IMR-90 (cell line): Measurements from ENCODE around the gene CYB5D1.

Experiments
- NFE2L2 ChIP-seq: fragments of 150-350 bp; IDR thresholded peaks from 2 replicates; pipeline ENCODE4 v1.6.1; 2016; ENCODE audit warnings: low read depth, mild to moderate bottlenecking, low read length
- TF ChIP-seq, protein P1 (sequence below): conservative IDR thresholded peaks from 2 replicates; pipeline ENCODE4 v1.5.1; 2012; ENCODE audit warnings: mild to moderate bottlenecking, low read depth, low read length, improper control_type of control experiment

DNA sequence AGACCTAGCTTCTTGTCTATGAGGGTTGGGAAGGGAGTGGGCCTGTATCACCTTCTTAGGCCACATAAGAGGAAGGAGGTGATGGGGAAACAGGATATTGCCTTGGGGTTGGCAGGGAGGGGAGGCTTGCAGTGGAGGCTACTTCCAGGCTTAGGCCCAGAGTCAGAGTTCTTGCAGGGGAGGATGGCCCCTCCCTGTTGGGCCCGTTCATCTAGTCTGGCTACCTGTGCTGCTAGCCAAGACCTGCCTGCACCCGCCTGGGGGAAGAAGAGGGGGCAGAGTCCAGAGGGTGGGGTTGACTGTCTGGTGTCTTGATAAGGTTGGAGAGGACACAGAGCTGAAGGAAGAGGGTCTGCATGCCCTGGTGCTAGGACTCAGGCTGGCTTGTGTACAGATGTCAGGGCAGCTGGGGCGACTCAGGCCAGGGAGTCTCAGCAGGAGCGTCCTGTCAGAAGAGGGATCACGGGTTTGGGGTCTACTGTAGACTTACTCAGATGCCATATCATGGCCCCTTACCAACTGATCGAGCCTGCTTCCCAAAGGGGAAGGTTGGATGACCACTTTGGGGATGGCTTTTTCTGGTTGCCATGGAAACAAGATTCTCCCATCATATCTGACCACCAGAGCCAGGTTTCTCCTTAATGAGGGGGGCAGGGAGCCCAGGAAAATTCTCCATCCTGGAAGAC is 18.5 kb upstream of the CYB5D1 start:
- no peak for TF ChIP-seq NFE2L2
- TF ChIP-seq, protein P1, sequence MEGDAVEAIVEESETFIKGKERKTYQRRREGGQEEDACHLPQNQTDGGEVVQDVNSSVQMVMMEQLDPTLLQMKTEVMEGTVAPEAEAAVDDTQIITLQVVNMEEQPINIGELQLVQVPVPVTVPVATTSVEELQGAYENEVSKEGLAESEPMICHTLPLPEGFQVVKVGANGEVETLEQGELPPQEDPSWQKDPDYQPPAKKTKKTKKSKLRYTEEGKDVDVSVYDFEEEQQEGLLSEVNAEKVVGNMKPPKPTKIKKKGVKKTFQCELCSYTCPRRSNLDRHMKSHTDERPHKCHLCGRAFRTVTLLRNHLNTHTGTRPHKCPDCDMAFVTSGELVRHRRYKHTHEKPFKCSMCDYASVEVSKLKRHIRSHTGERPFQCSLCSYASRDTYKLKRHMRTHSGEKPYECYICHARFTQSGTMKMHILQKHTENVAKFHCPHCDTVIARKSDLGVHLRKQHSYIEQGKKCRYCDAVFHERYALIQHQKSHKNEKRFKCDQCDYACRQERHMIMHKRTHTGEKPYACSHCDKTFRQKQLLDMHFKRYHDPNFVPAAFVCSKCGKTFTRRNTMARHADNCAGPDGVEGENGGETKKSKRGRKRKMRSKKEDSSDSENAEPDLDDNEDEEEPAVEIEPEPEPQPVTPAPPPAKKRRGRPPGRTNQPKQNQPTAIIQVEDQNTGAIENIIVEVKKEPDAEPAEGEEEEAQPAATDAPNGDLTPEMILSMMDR = no peak
